Lower leg skin (tissue), 3 donors: Measurements from ENCODE around the gene CLEC18A.
"Not testable (repeated sequence)": the region's sequence is repeated elsewhere in the genome, so short reads cannot be mapped to it uniquely, and the experiment has no call there.

Source experiments
- CTCF ChIP-seq, 3 donors: fragments of 450-650 bp; IDR thresholded peaks; one replicate each; pipeline ENCODE4 v1.5.1; 2016; ENCODE audit warnings: antibody characterized with exemption in 3 of 3, mild to moderate bottlenecking in 3 of 3, moderate library complexity in 2 of 3
- POLR2A ChIP-seq, 2 donors: fragments of 450-650 bp; IDR thresholded peaks; one replicate each; pipeline ENCODE4 v1.6.1; 2016 to 2017; ENCODE audit warnings: antibody characterized with exemption in 2 of 2, mild to moderate bottlenecking in 1 of 2, moderate library complexity in 1 of 2

- not testable (repeated sequence) for TF ChIP-seq CTCF, POLR2A (IDR thresholded peaks at IDR 0.05)
Observed at GRCh38 chr16:69965661-69966054, 14.5 kb downstream of the CLEC18A start.
